Limb (tissue), 2 donors: ENCODE results near the gene CBL.

Source experiments
- DNase-seq, 2 donors: peaks; one replicate each; pipeline ENCODE4 v3.0.0-alpha.2; 2016; ENCODE audit errors: extremely low spot score in 2 of 2

CBL gene

DNA sequence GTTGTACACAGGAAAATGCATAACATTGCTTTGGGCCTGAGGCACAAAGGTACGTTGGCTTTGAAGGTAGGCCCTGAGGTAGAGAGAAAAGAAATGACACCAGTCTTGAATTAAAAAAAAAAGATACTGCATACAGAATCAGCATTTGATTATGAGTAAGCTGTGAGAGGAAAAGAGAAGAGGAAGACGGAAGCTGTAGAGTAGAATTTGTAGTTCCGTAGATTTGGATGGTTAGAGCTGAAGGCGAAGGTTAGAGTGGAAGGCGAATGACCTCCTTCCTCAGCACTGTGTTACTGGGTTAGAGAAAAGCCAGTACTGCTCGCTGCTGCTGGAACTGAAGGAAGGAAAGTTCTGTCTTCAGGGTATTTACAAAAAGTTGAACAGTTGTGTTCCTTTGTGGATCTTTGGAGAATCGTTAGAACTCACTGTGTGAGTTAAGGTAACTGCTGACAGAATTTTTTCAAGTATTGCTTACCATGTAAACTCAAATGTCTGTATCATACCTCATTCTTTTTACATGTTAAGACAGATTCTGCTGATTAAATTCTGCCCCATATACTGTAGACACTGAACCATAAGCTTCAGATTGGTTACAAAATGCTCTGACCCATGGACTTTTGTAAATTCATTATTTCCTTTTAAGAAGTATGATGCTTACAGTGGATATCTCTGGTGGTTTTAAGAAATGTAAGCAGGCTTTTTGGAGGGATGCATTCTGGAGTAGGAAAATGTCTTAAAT, 60.5 kb downstream of the CBL start:
- no peak for DNase-seq

DNA sequence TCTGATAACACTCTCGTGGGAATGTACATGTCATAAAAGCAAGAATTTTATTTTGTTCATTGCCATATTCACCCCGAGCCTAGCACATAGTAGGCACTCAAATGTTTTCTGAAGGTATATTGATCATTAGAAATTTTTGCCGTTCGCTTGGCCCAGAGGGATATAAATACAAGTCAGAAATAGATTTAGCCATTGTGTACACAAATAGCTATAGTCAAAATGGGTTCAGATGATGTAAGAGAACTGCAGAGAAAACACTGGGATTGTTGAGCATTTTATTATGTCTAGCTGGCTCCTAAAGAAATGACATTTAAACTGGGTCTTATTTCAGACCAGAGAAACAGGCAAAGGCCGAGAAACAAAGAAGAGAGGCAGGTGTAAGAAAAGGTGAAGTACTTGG, 61.5 kb downstream of the CBL start:
- no peak for DNase-seq

DNA sequence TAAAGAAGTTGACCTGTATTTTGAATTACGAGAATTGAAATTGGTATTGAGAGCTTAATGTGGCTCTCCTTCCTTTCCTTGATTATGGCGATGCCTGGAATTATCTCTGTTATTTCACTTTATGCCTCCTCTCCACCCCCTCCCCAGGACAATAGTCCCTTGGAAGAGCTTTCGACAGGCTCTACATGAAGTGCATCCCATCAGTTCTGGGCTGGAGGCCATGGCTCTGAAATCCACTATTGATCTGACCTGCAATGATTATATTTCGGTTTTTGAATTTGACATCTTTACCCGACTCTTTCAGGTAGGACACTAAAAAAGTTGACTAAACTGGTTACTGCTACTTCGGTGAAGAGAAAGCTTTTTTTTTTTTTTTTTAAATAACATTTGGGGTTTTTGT, 67.6 kb downstream of the CBL start:
- DNase-seq = no peak

DNA sequence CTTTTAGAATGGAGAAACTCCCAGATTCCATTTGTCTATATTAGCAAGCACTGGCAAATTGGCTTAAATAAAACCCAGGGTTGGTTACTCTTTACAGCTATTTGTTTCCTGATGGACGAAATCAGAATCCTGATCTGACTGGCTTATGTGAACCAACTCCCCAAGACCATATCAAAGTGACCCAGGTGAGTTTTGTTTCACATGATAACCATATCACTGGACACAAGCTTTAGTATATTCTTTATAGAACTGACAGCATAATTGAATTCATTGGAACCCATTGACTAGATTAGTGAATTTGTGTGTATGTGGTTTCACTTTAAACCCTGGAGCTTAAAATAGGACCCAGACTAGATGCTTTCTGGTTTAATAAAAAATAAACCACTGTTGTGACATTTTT, 71.5 kb downstream of the CBL start:
- DNase-seq = no peak

DNA sequence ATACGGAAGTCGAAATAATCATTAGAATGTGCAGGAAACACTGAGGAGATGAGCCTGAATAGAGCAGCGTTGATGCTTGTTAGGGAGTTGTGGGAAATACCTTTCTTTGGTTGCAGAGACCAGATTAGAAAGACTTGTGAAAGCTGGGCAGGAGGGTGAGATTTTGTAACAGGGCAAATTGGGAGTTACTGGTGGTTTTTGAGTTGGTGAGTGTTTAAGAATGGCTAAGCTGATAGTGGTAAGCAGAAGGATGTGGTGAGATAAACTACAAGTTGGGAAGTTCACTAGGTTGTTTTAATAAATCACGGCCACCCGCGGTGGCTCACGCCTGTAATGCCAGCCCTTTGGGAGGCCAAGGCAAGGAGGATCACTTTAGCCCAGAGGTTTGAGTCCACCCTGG, 76.4 kb downstream of the CBL start:
- DNase-seq = no peak

DNA sequence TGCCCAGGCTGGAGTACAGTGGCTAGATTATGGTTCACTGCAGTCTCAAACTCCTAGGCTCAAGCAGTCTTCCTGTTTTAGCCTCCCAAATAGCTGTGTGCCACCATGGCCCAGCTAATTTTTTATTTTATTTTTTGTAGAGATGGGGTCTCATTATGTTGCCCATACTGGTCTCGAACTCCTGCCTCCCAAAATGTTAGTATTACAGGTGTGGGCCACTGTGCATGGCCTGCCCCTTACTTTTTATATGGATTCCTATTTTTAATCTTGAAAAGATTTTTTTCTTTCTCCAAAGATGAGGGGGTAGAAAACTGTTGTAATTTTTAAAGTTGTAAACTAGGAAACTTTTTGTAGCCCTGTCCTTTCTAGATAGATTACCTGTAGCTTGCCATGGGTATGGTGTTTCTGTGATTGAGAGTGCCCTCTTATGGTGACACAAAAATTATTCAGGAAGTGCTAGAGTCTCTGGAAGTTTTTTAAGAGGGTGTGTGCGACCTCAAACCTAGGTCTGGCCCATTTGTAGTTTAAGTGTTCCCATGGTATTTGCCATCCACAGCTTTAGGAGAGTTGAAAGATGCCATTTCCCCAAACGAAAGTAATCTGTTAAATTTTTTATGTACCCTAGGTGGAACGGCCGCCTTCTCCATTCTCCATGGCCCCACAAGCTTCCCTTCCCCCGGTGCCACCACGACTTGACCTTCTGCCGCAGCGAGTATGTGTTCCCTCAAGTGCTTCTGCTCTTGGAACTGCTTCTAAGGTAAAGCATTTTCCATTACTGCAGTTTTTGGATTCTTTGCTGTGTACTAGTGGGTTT, 78.4 kb downstream of the CBL start:
- peak in 1 of 2 donors; percentile 14 for DNase-seq

DNA sequence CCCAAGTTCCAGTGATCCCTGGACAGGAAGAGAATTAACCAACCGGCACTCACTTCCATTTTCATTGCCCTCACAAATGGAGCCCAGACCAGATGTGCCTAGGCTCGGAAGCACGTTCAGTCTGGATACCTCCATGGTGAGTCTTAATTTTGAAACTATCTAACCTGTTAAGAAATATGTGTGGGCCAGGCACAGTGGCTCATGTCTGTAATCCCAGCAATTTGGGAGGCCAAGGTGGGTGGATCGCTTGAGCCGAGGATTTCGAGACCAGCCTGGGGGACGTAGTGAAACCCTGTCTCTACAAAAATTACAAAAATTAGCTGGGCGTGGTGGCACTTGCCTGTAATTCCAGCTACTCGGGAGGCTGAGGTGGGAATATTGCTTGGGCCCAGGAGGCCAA, 79.3 kb downstream of the CBL start:
- DNase-seq = no peak

DNA sequence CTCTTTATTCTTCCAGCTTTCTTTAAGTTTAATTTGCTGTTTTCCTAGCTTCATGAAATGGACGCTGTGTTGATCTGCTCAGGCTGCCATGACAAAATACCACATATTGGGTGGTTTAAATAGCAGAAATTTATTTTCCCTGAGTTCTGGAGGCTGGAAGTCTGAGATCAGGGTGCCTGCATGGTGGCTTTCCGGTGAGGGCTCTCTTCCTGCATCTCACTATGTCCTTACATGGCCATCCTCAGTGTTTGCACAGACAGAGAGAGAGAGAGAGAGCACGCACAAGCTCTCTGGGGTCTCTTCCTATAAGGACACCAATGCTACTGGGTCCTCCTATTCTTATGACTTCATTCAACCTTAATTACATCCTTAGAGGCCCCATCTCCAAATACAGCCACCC, 82.1 kb downstream of the CBL start:
- no peak for DNase-seq

DNA sequence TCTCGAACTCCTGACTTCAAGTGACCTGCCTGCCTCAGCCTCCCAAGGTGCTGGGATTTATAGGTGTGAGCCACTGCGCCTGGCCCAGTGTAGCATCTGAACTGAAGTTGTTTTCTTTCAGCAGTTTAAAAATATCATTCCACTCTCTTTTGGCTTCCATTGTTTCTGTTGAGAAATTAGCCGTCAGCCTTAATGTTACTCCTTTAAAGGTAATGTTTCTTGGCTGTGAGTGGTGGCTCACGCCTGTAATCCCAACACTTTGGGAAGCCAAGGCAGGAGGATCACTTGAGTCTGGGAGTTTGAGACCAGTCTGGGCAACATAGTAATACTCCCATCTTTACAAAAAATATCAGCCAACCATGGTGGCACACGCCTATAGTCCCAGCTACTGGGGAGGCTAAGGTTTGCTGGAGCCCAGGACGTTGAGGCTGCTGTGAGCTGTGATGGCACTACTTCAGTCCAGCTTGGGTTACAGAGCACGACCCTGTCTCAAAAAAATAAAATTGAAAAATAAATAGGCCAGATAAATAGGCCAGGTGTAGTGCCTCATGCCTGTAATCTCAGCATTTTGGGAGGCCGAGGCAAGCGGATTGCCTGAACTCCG, 84.9 kb downstream of the CBL start:
- DNase-seq = no peak

DNA sequence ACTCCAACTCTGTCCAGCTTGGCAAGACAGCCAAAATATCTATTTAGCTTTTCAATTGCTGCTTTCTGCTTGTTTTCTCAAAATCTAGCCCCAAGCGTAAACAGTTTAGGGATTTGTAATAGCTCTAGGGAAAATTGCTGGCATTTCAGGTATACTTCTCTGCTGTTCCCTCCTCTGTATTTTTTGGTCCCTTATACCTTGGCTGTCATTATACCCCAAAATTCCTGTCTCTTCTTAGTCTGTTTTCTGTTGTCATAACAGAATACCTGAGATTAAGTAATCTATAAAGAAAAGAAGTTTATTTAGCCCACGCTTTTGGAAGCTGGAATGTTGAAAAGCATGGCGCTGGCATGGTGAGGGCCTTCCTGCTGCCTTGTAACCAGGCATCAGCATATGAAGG, 87.3 kb downstream of the CBL start:
- no peak for DNase-seq

DNA sequence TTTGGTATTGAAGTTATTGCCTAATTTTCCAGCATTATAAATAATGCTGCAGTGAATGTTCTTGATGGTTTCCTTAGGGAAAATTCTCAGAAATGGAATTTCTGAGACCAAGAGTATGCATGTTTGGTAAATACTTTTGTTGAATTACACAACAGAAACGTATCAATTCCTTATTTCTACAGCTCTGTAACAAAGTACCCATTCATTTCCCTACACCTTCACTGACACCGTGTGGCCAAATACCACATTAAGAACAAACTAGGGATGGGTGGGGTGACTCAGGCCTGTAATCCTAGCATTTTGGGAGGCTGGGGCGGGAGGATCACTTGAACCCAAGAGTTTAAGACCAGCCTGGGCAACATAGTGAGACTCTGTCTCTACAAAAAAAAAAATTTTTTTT, 89.0 kb downstream of the CBL start:
- DNase-seq = no peak

DNA sequence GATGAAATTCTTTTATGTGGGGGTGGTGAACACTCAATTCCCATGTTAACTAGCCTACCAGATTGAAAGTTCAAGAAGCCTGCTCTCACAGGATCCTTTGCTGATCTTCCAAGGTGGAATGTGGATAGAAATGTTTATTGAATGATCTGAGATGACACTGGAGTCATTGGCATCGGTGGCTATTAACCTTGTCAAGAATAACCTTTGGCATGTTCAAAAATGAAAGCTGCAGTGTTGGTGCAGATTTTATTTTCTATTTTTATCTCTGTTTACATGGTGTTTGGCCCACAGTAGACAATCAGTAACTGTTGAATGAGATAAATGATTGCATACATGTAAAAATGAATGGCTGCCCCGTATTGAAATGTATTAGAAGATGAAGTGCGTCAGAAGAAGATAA, 91.8 kb downstream of the CBL start:
- DNase-seq = no peak

DNA sequence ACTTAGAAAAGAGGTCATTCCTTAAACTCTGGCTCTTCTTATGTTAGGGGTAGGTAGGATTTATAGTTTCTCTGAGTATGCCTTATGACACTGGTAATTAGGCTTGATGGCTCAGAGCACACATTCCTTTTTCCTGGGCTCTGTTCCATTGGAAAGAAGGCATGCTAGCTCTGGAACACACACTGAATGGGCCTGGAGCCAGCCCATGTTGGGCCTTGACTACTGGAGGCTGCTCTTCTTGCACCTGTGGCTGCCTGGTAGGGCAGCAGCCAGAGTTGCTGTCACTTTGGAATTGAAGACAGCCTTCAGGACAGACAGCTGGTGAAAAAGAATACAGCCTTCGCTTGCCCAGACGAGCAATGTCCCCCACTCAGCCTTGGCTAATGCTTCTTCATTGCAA, 92.6 kb downstream of the CBL start:
- peak in 1 of 2 donors; percentile 65 for DNase-seq

DNA sequence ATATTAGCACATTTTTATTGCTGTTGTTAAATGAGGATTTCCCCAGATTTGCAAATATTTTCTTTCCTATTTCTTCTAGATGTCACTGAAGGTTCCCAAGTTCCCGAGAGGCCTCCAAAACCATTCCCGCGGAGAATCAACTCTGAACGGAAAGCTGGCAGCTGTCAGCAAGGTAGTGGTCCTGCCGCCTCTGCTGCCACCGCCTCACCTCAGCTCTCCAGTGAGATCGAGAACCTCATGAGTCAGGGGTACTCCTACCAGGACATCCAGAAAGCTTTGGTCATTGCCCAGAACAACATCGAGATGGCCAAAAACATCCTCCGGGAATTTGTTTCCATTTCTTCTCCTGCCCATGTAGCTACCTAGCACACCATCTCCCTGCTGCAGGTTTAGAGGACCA, 93.3 kb downstream of the CBL start:
- DNase-seq = no peak

DNA sequence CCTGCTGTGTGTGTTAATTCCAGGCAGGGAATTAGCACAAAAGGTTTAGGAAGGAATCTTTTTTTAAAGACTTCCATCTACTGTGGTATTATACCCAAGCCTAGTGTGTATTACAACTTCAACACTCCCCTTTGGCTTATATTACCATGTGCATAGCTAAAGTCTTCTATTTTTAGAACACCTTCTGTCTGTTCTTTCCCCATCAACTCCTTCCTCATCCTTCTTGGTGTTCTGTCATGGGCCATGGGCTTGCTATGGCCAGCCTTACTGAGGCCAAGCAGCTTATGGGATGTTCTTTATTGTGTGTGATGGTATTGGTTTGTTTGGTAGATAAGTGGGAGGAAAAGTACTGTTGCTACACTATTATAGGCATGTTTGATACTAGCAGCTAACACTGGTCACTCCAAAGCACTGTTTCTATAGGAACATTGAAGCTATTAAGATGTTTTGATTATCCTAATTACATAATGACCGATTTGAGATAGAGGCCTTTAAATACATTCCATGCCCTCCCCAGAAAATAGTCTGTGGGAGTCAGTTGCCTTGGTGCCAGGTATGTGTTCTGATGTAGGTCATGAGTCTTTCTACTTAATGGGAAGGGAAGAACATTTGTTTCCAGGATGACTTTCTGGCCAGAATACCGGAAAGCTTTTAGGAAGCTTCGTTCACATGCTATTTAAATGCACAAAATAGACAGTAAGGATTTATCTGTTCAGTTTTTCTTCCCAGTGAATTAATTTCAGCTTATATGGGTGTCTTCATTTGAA, 94.2 kb downstream of the CBL start:
- no peak for DNase-seq

DNA sequence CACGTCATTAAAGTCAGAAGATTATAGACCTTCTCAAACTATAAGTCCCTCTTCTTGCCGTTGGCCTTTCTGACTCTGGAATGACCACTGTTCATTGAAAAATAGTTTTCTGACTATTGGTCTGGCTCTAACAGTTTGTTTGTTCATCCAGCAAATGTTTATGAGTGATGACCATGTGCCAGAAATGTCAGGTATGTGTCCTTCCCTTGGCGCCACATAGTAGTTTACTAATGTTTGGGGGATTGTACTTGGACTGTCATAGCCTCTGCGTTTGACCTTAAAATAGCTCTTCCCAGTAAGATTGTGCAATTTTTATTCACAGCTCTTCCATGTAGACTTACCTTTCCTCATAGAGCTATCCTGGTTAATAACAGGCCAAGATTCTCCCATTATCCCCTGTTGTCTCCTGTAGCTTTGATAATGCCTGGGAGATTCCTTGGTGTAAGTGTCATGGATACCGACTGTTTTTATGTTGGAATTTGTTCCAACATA, 97.1 kb downstream of the CBL start:
- DNase-seq = no peak

DNA sequence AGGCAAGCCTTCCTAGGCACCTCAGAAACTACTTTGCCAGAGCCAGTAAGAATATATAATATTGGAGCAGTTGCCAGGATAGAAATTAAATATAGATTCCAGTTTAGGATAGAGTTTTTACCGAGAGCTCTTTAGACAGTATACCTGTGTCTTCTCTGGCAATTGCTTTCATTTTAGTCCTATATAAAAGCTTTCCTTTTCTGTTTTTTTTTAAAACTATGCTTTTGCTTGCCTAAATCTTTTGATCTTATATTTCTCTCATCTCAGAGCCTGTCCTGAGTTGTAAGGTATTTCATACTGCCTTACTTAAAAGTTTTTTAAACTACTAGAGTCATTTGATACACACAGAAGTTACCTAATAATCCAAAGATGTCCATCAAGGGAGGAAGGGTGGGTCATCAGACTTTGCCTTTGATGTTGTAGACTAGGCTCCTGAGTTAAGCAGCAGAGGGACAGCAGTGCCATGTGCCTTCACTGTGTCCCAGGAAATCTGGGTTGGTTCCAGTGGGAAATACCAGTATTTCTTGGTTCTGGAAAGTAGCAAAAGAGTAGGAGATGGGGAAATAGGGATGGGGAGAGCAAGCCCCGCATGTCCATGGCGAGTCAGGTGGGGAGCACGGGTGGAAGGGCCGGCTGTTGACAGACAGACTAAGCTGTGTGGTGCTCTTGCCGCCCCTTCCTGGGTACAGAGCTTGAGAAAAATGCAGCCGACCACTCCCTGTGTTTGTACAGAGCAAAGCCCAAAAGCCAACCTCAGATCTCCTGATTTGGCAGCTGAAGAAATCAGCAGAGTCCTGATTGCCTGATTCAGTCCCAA, 99.6 kb downstream of the CBL start:
- DNase-seq = no peak

DNA sequence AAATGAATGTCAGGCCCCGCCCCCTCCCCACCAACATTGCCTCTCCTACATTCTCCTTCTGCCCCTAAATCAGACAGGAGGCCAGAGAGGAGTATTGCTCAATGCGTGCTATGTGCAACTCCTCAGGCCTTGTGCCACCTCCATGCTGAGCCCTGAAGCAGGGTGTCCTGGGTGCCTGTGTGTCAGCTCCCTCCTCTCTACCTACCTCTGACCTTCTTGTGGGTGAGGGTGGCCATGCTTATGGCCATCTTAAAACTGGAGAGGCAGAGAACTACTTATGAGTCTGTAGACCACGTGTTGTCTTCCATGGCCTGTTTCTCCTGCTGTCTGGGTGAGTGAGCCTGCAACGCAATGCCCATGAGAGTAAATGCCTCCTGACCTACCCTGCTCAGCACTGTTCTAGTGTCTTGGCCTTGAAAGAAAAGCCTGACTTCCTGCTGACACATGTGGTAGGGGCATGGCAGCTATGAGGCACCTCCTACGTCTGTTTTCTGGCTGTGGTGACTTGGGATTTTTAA, 100.3 kb downstream of the CBL start:
- DNase-seq = no peak

DNA sequence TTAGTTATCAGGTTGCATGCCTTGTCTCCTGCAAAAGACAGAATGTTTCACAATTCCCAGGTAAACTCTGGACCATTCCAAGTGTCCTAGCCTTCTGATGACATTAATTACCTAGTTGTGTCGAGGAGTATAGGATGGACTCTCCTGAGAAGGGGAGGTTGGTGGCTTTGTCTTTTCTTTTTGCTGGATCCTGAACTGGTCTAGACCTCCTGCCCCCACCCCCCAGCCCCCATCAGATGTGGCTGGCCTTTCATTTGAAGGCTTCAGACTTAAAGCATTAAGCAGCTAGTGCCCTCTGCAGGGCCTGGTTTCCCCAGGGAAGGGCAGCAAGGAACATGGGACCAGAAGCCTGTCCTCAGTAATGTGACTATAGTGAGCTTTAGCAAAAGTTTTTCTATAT, 101.1 kb downstream of the CBL start:
- DNase-seq = no peak

DNA sequence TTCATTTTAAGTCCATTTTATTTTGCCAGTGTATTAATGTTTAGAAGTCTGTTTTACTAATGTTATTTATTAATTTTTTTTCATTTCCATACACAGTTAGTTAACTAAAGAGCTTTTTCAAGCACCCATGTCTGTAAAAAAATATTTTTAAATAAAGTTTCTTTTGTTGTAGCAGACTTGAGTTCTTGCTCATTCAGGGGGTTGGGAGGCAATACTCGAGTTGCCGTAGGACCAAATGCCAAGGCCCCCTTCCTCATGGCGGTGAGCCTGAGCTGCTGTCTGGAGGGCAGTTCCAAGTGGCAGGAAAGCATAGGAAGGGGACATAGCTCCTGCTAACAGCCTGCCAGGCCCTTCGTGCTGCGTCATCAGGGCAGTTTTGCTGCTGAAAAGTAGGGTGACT, 101.8 kb downstream of the CBL start:
- DNase-seq = no peak

DNA sequence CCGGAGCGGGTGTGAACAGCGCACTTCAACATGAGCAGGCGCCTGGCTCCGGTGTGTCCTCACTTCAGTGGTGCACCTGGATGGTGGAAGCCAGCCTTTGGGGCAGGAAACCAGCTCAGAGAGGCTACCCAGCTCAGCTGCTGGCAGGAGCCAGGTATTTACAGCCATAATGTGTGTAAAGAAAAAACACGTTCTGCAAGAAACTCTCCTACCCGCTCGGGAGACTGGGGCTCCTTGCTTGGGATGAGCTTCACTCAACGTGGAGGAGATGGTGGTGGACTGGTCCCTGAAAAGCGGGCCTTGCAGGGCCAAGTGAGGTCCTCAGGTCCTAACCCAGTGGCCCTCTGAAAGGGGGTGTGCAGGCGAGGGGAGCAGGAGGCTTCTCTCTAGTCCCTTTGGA, 103.3 kb downstream of the CBL start:
- DNase-seq = no peak
